HepG2 (cell line): ENCODE data around the gene GFAP. TPM values are rescaled to one million over a fixed set of nuclear protein-coding genes. Genes with fewer than 3 reads are reported as not detected.

Source experiments
- ATAC-seq: fragments of 200-7000 bp; cut with Tn5 transposase; 3 replicates; pipeline ENCODE4 v1.9.1; 2020; ENCODE audit warnings: mild to moderate bottlenecking, moderate library complexity
- BruUV-seq: library from RNA; stranded (reverse); fragments of 400-500 nt; replicated peaks from 2 replicates; lab custom pipeline; 2021; lab: Mats Ljungman, UMichigan
- CTCF ChIA-PET: fragments of 300-600 bp; formaldehyde crosslinking; extraction: SDS; loops from one replicate; lab custom pipeline; 2021; ENCODE audit warnings: low total read pairs, inconsistent platforms, low intra/inter-chr PET ratio; lab: Yijun Ruan, JAX
- POLR2A ChIA-PET: fragments of 350-600 bp; sonication (Branson Sonifier 250); formaldehyde crosslinking; loops from one replicate; lab custom pipeline; 2020; ENCODE audit warnings: antibody characterized with exemption, inconsistent platforms; lab: Yijun Ruan, JAX
- DNase-seq: peaks from one replicate; pipeline ENCODE4 v3.0.0-alpha.2; 2015; ENCODE audit warnings: low spot score
- FAIRE-seq: peaks from 3 replicates; lab custom pipeline; 2011; peaks lifted over from hg19 to GRCh38; lab: Jason Lieb, UNC
- H2AFZ ChIP-seq: one replicate; pipeline ENCODE4 v1.6.1; 2011; ENCODE audit warnings: low read length, inconsistent platforms
- H3K27ac ChIP-seq: fragments of 300-600 bp; 3 replicates; pipeline ENCODE4 v1.8.0; 2011; ENCODE audit warnings: mixed run types, mild to moderate bottlenecking, mixed read lengths, low read length, inconsistent platforms; ENCODE audit not compliant: insufficient read depth; ENCODE audit errors: extremely low read length
- H3K27me3 ChIP-seq, 2 experiments: fragments of 200-600 bp in 1 of 2; 2 replicates in 1 of 2; 3 replicates in 1 of 2; pipeline versions ENCODE4 v1.6.0 to v1.8.0; 2011; ENCODE audit warnings: low read length in 2 of 2, mild to moderate bottlenecking in 2 of 2, moderate library complexity in 2 of 2, inconsistent platforms in 1 of 2; ENCODE audit not compliant: insufficient read depth in 2 of 2, control insufficient read depth in 1 of 2
- H3K36me3 ChIP-seq, 2 experiments: fragments of 200-600 bp in 1 of 2; replicated peaks in 1 of 2; 2 replicates in 1 of 2; 3 replicates in 1 of 2; pipeline versions ENCODE4 v1.5.1 to v1.8.0; 2011; ENCODE audit warnings: low read length in 2 of 2, inconsistent platforms in 1 of 2; ENCODE audit not compliant: insufficient read depth in 2 of 2, control insufficient read depth in 1 of 2
- H3K4me1 ChIP-seq: 2 replicates; pipeline ENCODE4 v1.5.1; 2012; ENCODE audit warnings: low read length, inconsistent platforms; ENCODE audit not compliant: insufficient read depth
- H3K4me2 ChIP-seq: 2 replicates; pipeline ENCODE4 v1.6.0; 2011; ENCODE audit warnings: low read depth, low read length, inconsistent platforms
- H3K4me3 ChIP-seq, 3 experiments: fragments of 200-600 bp in 1 of 3; sonication (generic), shearing (Covaris generic) in 1 of 3; replicated peaks in 1 of 3; 2 replicates each; pipeline ENCODE4 v1.5.1; 2011 to 2016; ENCODE audit warnings: low read length in 3 of 3, inconsistent platforms in 2 of 3, low read depth in 2 of 3, mild to moderate bottlenecking in 2 of 3, control low read depth in 1 of 3, mixed read lengths in 1 of 3; ENCODE audit not compliant: insufficient read depth in 1 of 3
- H3K79me2 ChIP-seq: one replicate; pipeline ENCODE4 v1.6.1; 2011; ENCODE audit warnings: low read length, inconsistent platforms; ENCODE audit not compliant: insufficient read depth
- H3K9ac ChIP-seq: 2 replicates; pipeline ENCODE4 v1.6.0; 2011; ENCODE audit warnings: mild to moderate bottlenecking, low read depth, low read length, inconsistent platforms; ENCODE audit not compliant: insufficient read depth
- H3K9me3 ChIP-seq: 2 replicates; pipeline ENCODE4 v1.5.1; 2012; ENCODE audit warnings: mild to moderate bottlenecking, low read length
- H4K20me1 ChIP-seq: 2 replicates; pipeline ENCODE4 v1.6.0; 2011; ENCODE audit warnings: inconsistent platforms, mild to moderate bottlenecking, low read length, moderate library complexity; ENCODE audit not compliant: insufficient read depth
- FOSL2 ChIP-seq: sonication (generic); formaldehyde crosslinking; IDR thresholded peaks from 2 replicates; pipeline ENCODE4 v1.4.0; 2020; ENCODE audit warnings: missing genetic modification reagents
- GPN1 ChIP-seq: sonication (generic); formaldehyde crosslinking; IDR thresholded peaks from 2 replicates; pipeline ENCODE4 v1.5.1; 2020; ENCODE audit warnings: missing genetic modification reagents, borderline replicate concordance
- IRF2 ChIP-seq: IDR thresholded peaks from 2 replicates; pipeline ENCODE4 v1.6.1; 2018; ENCODE audit warnings: missing genetic modification reagents, missing compliant biosample characterization
- MTF2 ChIP-seq: sonication (generic); formaldehyde crosslinking; IDR thresholded peaks from 2 replicates; pipeline ENCODE4 v1.5.0; 2020; ENCODE audit warnings: missing genetic modification reagents, borderline replicate concordance
- SYNCRIP ChIP-seq: fragments of 200-400 bp; formaldehyde crosslinking; IDR thresholded peaks from 2 replicates; pipeline ENCODE4 v1.6.1; 2018; ENCODE audit warnings: mild to moderate bottlenecking, low read depth, low read length; ENCODE audit not compliant: insufficient read depth
- ZNF280D ChIP-seq: sonication (generic); formaldehyde crosslinking; IDR thresholded peaks from 2 replicates; pipeline ENCODE4 v1.5.1; 2020; ENCODE audit warnings: mild to moderate bottlenecking, missing genetic modification reagents
- ZNF614 ChIP-seq: IDR thresholded peaks from 2 replicates; pipeline ENCODE4 v1.6.1; 2018; ENCODE audit warnings: missing biosample characterization, missing genetic modification reagents, inconsistent platforms, borderline replicate concordance
- ZNF777 ChIP-seq: sonication (generic); formaldehyde crosslinking; IDR thresholded peaks from 2 replicates; pipeline ENCODE4 v1.4.0; 2020; ENCODE audit warnings: missing genetic modification reagents
- WGBS: methylation state at CpG from one replicate; pipeline ENCODE4 v1.1.6; 2017; ENCODE audit warnings: low lambda C conversion rate; 5-methylcytosine and 5-hydroxymethylcytosine counted together
- in situ Hi-C: cut with HindIII; loops from 2 replicates; pipeline ENCODE4 v1.10.0; 2017; ENCODE audit warnings: low pct_unique_long_range_greater_than_20kb; ENCODE audit not compliant: extremely low pct_ligation_motif_present
- intact Hi-C: fragments of 100-400 bp; cut with micrococcal nuclease; formaldehyde crosslinking; loops from one replicate; pipeline ENCODE4 v1.10.0; 2022; ENCODE audit not compliant: unreplicated experiment
- polyA plus RNA-seq, 8 experiments: library from polyadenylated mRNA; depleted of rRNA in 3 of 8; stranded (reverse) in 7 of 8; unstranded in 1 of 8; fragments of >200 nt; fragmentation: Illumina TruSeq in 4 of 8; extraction: Trizol in 4 of 8; gene quantifications; 2 replicates each; pipeline versions ENCODE4 v1.2.1 to v1.2.3, GENCODE V29; 2011 to 2016; ENCODE audit warnings: low read depth in 4 of 8, missing spikeins in 1 of 8, mixed read lengths in 1 of 8; ENCODE audit not compliant: insufficient read depth in 1 of 8
- total RNA-seq, 5 experiments: library from RNA; depleted of rRNA; stranded (reverse); fragments of >200 nt; fragmentation: Illumina TruSeq; extraction: Trizol; gene quantifications; 2 replicates each; pipeline ENCODE4 v1.2.3, GENCODE V29; 2016; ENCODE audit warnings: low read depth in 1 of 5

The GFAP gene
- total and polyA plus RNA-seq, 2 of the 13 experiments (the other 11 are each of a cell fraction or from before 2014, with no cell fraction given) = 0.11 to 0.29 TPM

GRCh38 chr17:44865931-44866330 is 49.4 kb downstream of the GFAP start:
- 0 out of 2 replicates have a peak, but pooled peaks cover 4% of the 10 kb centered on the region for H4K20me1 ChIP-seq
- no peak overlapping the region for H3K4me2 ChIP-seq
- H2AFZ ChIP-seq = no peak overlapping the region
- CTCF ChIA-PET = interaction anchor here (1.3 to 3.8 kb wide), 4 partner anchors 84 to 132 kb away, joined by 3 to 66 read pairs (median 26); no protein-coding TSS in a partner anchor
- H3K27me3 ChIP-seq = no peaks in the 10 kb centered on the region
- H3K4me3 ChIP-seq = no peak overlapping the region
- no TSS peak for BruUV-seq
- TF ChIP-seq ZNF614 (CRISPR knock-in tag) (no peak), SYNCRIP (no peak), ZNF280D (no peak), MTF2 (CRISPR knock-in tag) (no peak), ZNF777 (CRISPR knock-in tag) (no peak), GPN1 (no peak), FOSL2 (no peak), IRF2 (CRISPR knock-in tag) (no peak)
- DNase-seq (no peak), ATAC-seq (no peak), FAIRE-seq (no peak)
- in situ Hi-C loops (loop anchor here (5.0 kb wide), 1 partner anchor 89 kb away; no protein-coding TSS in a partner anchor), intact Hi-C loops (loop anchor here (1.0 kb wide), 2 partner anchors 87 to 91 kb away; no protein-coding TSS in a partner anchor)
- no peak overlapping the region for H3K9ac ChIP-seq
- H3K79me2 ChIP-seq = no peaks in the 10 kb centered on the region
- POLR2A ChIA-PET = no interaction called here
- peaks cover 36% of the 10 kb centered on the region for H3K4me1 ChIP-seq
- peaks cover 40 to 77% of the 10 kb centered on the region in 2 experiments for H3K36me3 ChIP-seq
- H3K9me3 ChIP-seq = no peaks in the 10 kb centered on the region
- WGBS = 95% methylated on average over 6 of the region's 6 CpGs
- no peak overlapping the region for H3K27ac ChIP-seq
